ENCODE results near the gene DMPK.
"Not testable (repeated sequence)": the region's sequence is repeated elsewhere in the genome, so short reads cannot be mapped to it uniquely, and the experiment has no call there.

DMPK gene

GRCh38 chr19:45767881-45768654 lies 14.2 kb downstream of the DMPK start:
- DNase-seq = no peak

GRCh38 chr19:45767410-45767880 lies 14.8 kb downstream of the DMPK start:
- DNase-seq = no peak

GRCh38 chr19:45766869-45767346 lies 15.4 kb downstream of the DMPK start:
- no peak for DNase-seq

- DNase-seq = no peak
Measured at GRCh38 chr19:45766296-45766868, 15.9 kb downstream of the DMPK start.

- no peak for DNase-seq
Measured at GRCh38 chr19:45765702-45766295, 16.5 kb downstream of the DMPK start.

- DNase-seq = no peak
Measured at GRCh38 chr19:45764945-45765701, 17.2 kb downstream of the DMPK start.

- no peak for DNase-seq
Measured at GRCh38 chr19:45764475-45764874, 17.8 kb downstream of the DMPK start.

- no peak for DNase-seq
Measured at GRCh38 chr19:45763691-45764294, 18.5 kb downstream of the DMPK start.

GRCh38 chr19:45762870-45763631 lies 19.2 kb downstream of the DMPK start:
- no peak for DNase-seq

- no peak for DNase-seq
Measured at GRCh38 chr19:45761714-45762113, 20.6 kb downstream of the DMPK start.

GRCh38 chr19:45758921-45759320 lies 23.4 kb downstream of the DMPK start:
- DNase-seq = no peak

GRCh38 chr19:45757695-45758094 lies 24.6 kb downstream of the DMPK start:
- no peak for DNase-seq

GRCh38 chr19:45754323-45754722 lies 28.0 kb downstream of the DMPK start:
- no peak for DNase-seq

GRCh38 chr19:45753548-45753947 lies 28.7 kb downstream of the DMPK start:
- no peak for DNase-seq

- DNase-seq = no peak
Measured at GRCh38 chr19:45752639-45753038, 29.7 kb downstream of the DMPK start.

- not testable (repeated sequence) for DNase-seq
Measured at GRCh38 chr19:45751483-45751882, 30.8 kb downstream of the DMPK start.

- no peak for DNase-seq
Measured at GRCh38 chr19:45747513-45747912, 34.8 kb downstream of the DMPK start.

- no peak for DNase-seq
Measured at GRCh38 chr19:45746866-45747265, 35.4 kb downstream of the DMPK start.

- DNase-seq = no peak
Measured at GRCh38 chr19:45745606-45746005, 36.7 kb downstream of the DMPK start.

- DNase-seq = no peak
Measured at GRCh38 chr19:45742969-45743368, 39.3 kb downstream of the DMPK start.

- DNase-seq = peak; percentile 7 to 28
Measured at GRCh38 chr19:45739498-45740439, 42.5 kb downstream of the DMPK start.

Measured in Kasumi-1 (cell line).